HEK293T (cell line): ENCODE data around the gene DLG2.
A peak's percentile ranks its signal among the peaks of the same experiment; 100 is the strongest.

ENCODE experiments used
- CTCF ChIA-PET: fragments of 350-600 bp; formaldehyde crosslinking; extraction: SDS; loops from one replicate; lab custom pipeline; 2021; ENCODE audit warnings: antibody characterized with exemption, inconsistent platforms; lab: Yijun Ruan, JAX
- POLR2A ChIA-PET: fragments of 350-600 bp; formaldehyde crosslinking; extraction: SDS; loops from one replicate; lab custom pipeline; 2020; ENCODE audit warnings: antibody characterized with exemption, inconsistent platforms; lab: Yijun Ruan, JAX
- DNase-seq: peaks from one replicate; pipeline ENCODE4 v3.0.0; 2012; ENCODE audit warnings: mixed read lengths; ENCODE audit errors: extremely low spot score
- ARNT ChIP-seq: fragments of 450-650 bp; IDR thresholded peaks from 2 replicates; pipeline ENCODE4 v1.6.1; 2017; ENCODE audit warnings: mild to moderate bottlenecking
- BHLHE40 ChIP-seq: fragments of 450-650 bp; IDR thresholded peaks from 2 replicates; pipeline ENCODE4 v1.6.1; 2016; ENCODE audit warnings: mild to moderate bottlenecking, moderate library complexity, borderline replicate concordance
- CTBP1 ChIP-seq: fragments of 450-650 bp; IDR thresholded peaks from 2 replicates; pipeline ENCODE4 v1.6.1; 2016; ENCODE audit warnings: borderline replicate concordance
- ELF4 ChIP-seq: fragments of 450-650 bp; IDR thresholded peaks from 2 replicates; pipeline ENCODE4 v1.6.1; 2017; ENCODE audit warnings: antibody characterized with exemption
- FOXA1 ChIP-seq: fragments of 450-650 bp; IDR thresholded peaks from 2 replicates; pipeline ENCODE4 v1.6.1; 2016; ENCODE audit warnings: mild to moderate bottlenecking
- FOXK2 ChIP-seq: fragments of 450-650 bp; IDR thresholded peaks from 2 replicates; pipeline ENCODE4 v1.6.1; 2016; ENCODE audit warnings: mild to moderate bottlenecking
- FOXM1 ChIP-seq: fragments of 450-650 bp; IDR thresholded peaks from 2 replicates; pipeline ENCODE4 v1.6.1; 2017; ENCODE audit warnings: mild to moderate bottlenecking, borderline replicate concordance
- HDGF ChIP-seq: fragments of 450-650 bp; IDR thresholded peaks from 2 replicates; pipeline ENCODE4 v1.6.1; 2017; ENCODE audit warnings: antibody characterized with exemption, borderline replicate concordance
- L3MBTL2 ChIP-seq: fragments of 450-650 bp; conservative IDR thresholded peaks from 2 replicates; pipeline ENCODE4 v1.6.1; 2016; ENCODE audit warnings: mild to moderate bottlenecking
- LEF1 ChIP-seq: fragments of 450-650 bp; IDR thresholded peaks from 2 replicates; pipeline ENCODE4 v1.6.1; 2017; ENCODE audit warnings: mild to moderate bottlenecking, borderline replicate concordance
- NFRKB ChIP-seq: fragments of 450-650 bp; IDR thresholded peaks from 2 replicates; pipeline ENCODE4 v1.6.1; 2016; ENCODE audit warnings: mild to moderate bottlenecking, moderate library complexity
- PKNOX1 ChIP-seq: fragments of 450-650 bp; IDR thresholded peaks from 2 replicates; pipeline ENCODE4 v1.6.1; 2016
- SP1 ChIP-seq: fragments of 450-650 bp; IDR thresholded peaks from 2 replicates; pipeline ENCODE4 v1.6.1; 2017
- SUZ12 ChIP-seq: fragments of 450-650 bp; IDR thresholded peaks from 2 replicates; pipeline ENCODE4 v1.6.1; 2016; ENCODE audit warnings: mild to moderate bottlenecking
- TARDBP ChIP-seq: fragments of 450-650 bp; IDR thresholded peaks from 2 replicates; pipeline ENCODE4 v1.6.1; 2016
- ZNF384 ChIP-seq: fragments of 450-650 bp; IDR thresholded peaks from 2 replicates; pipeline ENCODE4 v1.6.1; 2016

The DLG2 gene

GRCh38 chr11:84105148-84105547 is 1522.0 kb downstream of the DLG2 start:
- ChIA-PET CTCF (no interaction called here), POLR2A (no interaction called here)
- DNase-seq, result no peak
- TF ChIP-seq SP1, result no peak
- TF ChIP-seq NFRKB, result no peak
- no peak for TF ChIP-seq FOXM1
- no peak for TF ChIP-seq ELF4
- TF ChIP-seq L3MBTL2, result no peak
- no peak for TF ChIP-seq ARNT
- no peak for TF ChIP-seq BHLHE40
- TF ChIP-seq TARDBP, result no peak
- TF ChIP-seq LEF1, result no peak
- TF ChIP-seq FOXK2, result no peak
- TF ChIP-seq SUZ12, result no peak
- no peak for TF ChIP-seq HDGF
- no peak for TF ChIP-seq FOXA1

GRCh38 chr11:84103096-84103495 is 1524.0 kb downstream of the DLG2 start:
- ChIA-PET POLR2A (no interaction called here), CTCF (no interaction called here)
- no peak for DNase-seq
- TF ChIP-seq TARDBP (no peak), FOXM1 (no peak), SP1 (no peak), CTBP1 (no peak), BHLHE40 (no peak), FOXA1 (no peak), LEF1 (no peak)

GRCh38 chr11:84097186-84097585 is 1530.0 kb downstream of the DLG2 start:
- TF ChIP-seq ELF4 (no peak), FOXK2 (no peak), L3MBTL2 (no peak), FOXM1 (no peak), ARNT (no peak)
- ChIA-PET POLR2A (no interaction called here), CTCF (no interaction called here)
- no peak for DNase-seq

- DNase-seq, result peak; percentile 6
- no peak for TF ChIP-seq ZNF384
- no peak for TF ChIP-seq SUZ12
- TF ChIP-seq HDGF, result no peak
- no peak for TF ChIP-seq ARNT
- TF ChIP-seq FOXA1, result no peak
- no peak for TF ChIP-seq LEF1
- no peak for TF ChIP-seq FOXK2
- no peak for TF ChIP-seq L3MBTL2
- no peak for TF ChIP-seq PKNOX1
- no peak for TF ChIP-seq BHLHE40
- TF ChIP-seq FOXM1, result no peak
- no peak for TF ChIP-seq TARDBP
- no peak for TF ChIP-seq NFRKB
- no peak for TF ChIP-seq CTBP1
- ChIA-PET CTCF (no interaction called here), POLR2A (no interaction called here)
Observed at GRCh38 chr11:84091212-84091986, 1535.7 kb downstream of the DLG2 start.

- ChIA-PET CTCF (no interaction called here), POLR2A (no interaction called here)
- TF ChIP-seq SP1, result no peak
- TF ChIP-seq FOXA1, result no peak
- no peak for TF ChIP-seq L3MBTL2
- no peak for TF ChIP-seq ARNT
- no peak for TF ChIP-seq FOXM1
- no peak for TF ChIP-seq FOXK2
- TF ChIP-seq NFRKB, result no peak
- TF ChIP-seq SUZ12, result no peak
- TF ChIP-seq LEF1, result no peak
- no peak for TF ChIP-seq ELF4
- TF ChIP-seq ZNF384, result no peak
- no peak for TF ChIP-seq PKNOX1
- DNase-seq, result no peak
Observed at GRCh38 chr11:84089072-84090057, 1537.8 kb downstream of the DLG2 start.

- TF ChIP-seq ZNF384, result no peak
- TF ChIP-seq ARNT, result no peak
- TF ChIP-seq PKNOX1, result no peak
- TF ChIP-seq BHLHE40, result no peak
- no peak for TF ChIP-seq HDGF
- no peak for TF ChIP-seq SP1
- no peak for TF ChIP-seq NFRKB
- no peak for TF ChIP-seq FOXA1
- TF ChIP-seq FOXK2, result no peak
- no peak for TF ChIP-seq SUZ12
- no peak for TF ChIP-seq FOXM1
- TF ChIP-seq TARDBP, result no peak
- TF ChIP-seq ELF4, result no peak
- TF ChIP-seq CTBP1, result no peak
- TF ChIP-seq LEF1, result no peak
- no peak for TF ChIP-seq L3MBTL2
- ChIA-PET CTCF (no interaction called here), POLR2A (no interaction called here)
- no peak for DNase-seq
Observed at GRCh38 chr11:84071851-84072250, 1555.3 kb downstream of the DLG2 start.
